Stimulated activated CD4-positive, alpha-beta T cell treated with anti-CD3 and anti-CD28 coated beads, Interleukin-12 subunit alpha, Interleukin-12 subunit beta, amount 100 ng/mL, for 4 hours (primary cell): ENCODE data around the gene RTN4R.
A peak's percentile ranks its signal among the peaks of the same experiment; 100 is the strongest.
"Not testable (repeated sequence)": the region's sequence is repeated elsewhere in the genome, so short reads cannot be mapped to it uniquely, and the experiment has no call there.

ENCODE experiments used
- DNase-seq: peaks from one replicate; pipeline ENCODE4 v3.0.0-alpha.2; 2020

RTN4R gene

DNA sequence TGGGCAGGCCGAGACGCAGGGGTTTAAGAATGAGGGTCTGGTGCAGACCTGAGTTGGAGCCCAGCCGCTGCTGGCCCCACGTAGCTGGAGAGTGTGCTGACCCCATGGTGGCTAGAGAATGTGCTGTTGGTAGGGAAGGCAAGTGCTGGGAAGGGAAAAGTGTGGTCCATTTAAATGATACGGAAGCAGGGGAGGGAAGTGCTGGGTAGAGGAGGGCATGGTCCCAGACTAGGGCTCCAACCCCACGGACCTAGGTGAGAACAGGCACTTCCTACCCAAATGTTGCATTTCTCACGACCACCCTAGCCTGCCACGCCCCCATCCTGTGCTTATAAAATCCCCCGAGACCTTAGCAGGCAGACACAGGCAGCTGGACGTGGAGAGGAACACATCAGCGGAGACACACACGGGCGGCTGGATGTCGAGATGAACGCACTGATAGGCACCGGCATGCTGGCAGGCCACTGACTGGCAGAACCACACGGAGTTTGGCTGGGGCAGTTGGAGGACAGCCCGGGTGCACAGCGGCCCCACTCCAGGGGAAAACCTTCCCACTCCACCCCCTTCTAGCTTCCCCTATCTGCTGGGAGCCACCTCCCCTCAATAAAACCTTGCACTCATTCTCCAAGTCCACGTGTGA lies 18.8 kb upstream of the RTN4R start:
- not testable (repeated sequence) for DNase-seq

DNA sequence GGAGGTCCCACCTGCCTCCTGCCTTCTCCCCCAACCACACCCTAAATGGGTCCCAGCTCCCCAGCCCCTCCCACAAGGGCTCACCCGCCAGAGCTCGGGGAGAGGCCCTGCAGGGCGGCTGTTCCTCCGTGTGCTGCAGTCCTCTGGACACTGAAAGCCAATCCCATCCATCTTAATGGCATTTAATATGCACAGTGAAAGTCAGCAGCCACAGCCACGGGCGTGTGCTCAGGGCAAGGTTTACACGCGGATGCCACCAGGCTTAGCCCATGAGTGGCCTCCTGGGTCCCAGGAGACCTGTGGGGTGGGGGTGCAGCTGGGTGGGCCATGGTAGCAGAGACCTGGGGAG lies 18.2 kb upstream of the RTN4R start:
- DNase-seq = not testable (repeated sequence)

DNA sequence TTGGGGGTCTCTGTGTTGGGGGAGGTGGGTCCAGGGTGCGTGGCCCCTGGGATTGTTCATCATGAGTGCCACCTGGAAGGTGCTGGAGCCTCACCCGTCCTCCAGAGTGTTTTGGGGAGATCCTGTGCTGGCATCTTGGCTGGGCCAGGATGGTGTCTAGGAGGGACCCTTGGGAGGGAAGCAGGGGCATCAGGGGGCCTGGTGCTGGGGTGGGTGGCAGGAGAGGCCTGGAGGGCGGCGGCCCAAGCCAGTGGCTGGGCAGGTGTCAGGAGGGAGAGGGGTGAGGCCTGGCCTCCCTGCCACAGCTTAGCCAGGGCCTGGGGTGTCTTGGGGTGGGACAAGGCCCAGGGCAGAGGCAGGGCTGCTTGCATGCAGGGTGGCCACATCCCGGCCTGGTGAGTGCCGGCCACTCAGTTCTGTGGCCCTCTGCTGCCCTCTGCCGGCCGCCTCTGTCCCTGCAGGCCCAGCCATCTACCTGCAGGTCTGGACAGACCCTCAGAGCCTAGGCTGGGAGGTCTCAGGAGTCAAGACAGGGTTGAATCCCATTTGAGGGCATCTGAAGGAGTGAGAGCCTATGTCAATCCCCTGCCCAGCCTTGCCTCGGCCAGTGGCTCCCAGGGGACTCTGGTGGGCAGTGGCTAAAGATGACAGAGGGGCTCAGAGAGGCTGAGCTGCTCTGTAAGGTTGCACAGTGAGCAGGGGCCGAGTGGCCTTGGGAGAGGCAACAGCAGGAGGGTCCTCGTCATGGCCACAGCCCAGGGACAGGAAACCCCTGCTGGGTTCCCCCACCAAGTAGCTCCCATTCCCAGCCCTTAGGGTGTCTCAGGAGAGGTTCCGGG lies 17.6 kb upstream of the RTN4R start:
- DNase-seq = peak; percentile 83

DNA sequence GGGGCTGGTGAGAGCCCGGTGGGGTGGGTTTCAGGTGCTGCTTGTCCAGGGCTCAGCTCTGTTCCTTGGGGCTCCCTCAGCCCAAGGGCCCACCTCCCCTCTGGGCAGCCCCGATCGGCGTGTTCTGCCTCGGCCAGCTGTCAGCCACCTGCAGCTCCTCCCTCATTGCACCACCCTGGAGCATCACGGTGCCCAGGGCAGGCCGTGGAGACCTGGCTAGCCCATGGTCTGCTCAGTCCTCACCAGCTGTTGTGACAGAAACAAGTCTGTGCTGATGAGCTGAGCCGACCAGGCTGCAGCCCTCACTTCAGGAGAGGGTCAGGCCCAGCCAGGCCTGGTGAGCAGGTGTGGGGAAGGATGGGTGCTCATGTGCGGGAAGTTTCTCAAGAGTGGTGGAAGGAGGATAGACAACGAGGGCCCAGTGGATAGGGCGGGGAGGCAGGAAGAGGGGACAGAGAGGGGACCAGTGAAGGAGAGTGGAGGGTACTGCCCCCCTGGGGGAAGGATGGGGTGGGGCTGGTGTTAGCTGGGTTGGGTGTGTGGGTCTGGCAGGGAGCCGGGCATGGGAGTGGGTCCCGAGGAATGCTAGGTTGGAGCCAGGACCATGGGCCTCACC lies 16.5 kb upstream of the RTN4R start:
- DNase-seq = no peak

DNA sequence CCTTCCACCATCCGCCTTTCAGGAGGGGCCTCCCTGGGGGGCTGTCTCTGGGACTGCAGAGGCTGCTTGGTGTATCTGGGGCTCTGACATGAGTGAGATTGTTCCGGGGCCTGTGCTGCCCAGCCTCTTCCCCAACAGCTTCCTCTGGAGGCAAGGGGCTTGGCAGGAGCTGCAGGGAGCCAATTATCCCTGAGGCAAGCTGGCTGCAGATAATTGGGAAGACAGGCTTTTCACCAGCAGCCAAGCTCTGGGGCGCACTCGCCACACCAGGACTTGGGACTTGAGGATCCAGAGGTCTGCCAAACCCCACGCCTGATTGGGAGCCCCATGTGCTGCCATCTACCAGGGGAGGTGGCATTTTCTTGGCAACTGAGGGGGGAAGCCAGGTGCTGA lies 15.6 kb upstream of the RTN4R start:
- no peak for DNase-seq

DNA sequence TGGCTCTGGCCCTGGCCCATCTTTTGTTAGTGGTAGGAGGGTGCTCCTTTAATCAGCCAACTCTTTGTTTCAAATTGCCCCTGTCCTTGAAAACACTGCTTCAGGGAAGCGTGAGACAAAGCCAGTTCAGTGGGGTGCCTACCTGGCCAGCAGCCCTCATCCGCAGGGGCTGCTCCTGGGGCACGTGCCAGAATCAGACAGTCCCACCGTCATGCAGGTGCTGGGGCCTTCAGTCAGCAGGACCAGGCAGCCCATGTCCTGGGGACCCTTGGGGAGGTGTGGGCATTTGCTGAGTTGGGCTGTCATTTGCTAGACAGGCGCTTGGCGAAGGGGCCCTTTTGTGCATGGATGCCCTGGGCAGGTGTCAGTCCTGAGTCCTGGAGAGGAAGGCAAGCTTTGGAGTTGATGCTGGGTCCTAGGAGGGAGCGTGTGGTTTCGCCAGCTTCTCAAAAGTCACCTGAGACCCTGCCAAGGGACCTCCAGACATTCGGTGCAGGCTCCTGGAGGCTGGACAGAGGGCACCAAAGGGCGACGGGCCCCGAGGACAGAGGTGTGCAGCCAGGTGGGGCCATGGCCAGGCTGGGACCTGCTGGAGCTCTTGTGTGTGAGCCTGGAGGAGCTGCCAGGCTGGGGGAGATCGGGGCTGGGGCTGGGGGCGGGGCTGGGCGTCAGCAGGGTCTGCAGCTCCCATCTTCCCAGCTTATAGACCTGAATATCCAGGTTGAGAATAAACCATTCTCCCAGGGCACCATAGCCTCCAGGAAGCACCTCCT lies 15.0 kb upstream of the RTN4R start:
- no peak for DNase-seq

DNA sequence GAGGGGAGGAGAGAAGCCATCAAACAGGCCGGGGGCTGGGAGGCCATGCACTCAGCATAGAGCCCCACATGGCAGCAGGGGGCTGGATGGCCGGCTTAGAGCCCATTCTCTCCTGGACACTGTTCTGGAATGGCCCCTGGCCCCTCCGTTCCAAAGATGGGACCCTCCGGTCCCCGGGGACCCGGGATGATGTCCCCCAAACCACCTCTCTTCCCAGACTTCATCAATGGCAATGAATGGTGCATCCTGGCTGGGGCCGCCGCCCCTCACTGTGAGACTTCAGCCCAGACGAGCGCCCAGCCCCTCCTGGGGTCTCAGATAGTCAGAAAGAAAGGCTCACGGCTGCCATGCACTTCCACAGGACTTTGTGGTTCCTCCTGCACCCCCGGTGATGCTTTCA lies 13.8 kb upstream of the RTN4R start:
- DNase-seq = no peak

DNA sequence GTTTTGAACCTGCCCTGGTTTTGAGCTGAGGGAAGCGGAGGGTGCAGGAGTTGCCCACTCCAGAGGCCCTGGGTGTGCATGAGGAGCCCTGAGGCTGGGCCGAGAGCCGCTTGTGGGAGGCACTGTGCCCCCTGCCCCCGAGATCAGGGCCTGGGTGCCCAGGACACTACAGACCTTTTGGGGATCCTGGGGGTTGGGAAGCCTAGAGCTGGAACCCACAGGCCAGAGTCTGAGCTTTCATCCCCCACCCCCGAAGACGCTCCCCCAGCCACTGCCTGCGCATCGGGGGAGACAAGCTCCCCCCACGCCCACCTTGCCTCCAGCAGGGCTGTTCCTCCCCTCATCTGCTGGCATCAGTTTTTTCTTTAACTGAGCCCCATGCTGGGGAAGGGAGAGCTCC lies 13.4 kb upstream of the RTN4R start:
- DNase-seq = not testable (repeated sequence)

DNA sequence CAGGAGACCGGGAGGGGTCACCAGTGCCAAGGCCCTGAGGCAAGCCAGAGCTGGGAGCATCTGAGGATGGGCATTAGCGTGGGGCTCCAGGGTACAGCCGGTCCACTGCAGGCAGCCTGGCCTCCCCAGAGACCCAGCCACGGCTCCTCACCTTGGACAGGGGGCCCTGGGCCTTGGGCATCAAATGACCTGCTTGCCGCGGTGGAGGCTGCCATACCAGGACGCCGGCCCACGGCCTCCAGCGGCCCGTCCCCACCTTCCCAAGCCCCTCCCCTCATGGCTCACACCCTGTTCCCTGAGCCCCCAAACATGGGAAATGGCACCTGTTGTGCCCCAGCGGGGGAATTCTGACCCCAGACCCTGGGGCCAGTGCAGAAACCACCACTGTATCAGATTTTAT lies 12.7 kb upstream of the RTN4R start:
- no peak for DNase-seq

DNA sequence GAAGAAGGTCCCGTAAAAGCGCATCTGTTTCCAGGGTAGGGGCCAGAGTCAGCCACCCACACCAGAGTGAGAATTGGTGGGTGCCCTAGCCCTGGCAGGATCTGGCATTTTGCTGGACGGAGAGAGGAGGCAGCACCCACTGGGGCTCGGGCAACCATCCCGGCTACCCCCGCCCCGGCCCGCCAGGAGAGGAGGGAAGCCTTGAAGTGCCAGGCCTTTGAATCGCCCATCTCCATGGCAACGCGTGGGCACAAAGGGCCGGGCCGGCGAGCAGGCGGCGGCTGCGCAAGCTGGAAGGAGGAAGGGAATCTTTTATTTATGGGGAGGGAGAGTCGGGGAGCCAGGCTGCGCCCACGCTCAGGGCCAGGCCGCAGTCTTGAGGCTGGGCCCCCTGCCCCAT lies 12.0 kb upstream of the RTN4R start:
- DNase-seq = not testable (repeated sequence)

DNA sequence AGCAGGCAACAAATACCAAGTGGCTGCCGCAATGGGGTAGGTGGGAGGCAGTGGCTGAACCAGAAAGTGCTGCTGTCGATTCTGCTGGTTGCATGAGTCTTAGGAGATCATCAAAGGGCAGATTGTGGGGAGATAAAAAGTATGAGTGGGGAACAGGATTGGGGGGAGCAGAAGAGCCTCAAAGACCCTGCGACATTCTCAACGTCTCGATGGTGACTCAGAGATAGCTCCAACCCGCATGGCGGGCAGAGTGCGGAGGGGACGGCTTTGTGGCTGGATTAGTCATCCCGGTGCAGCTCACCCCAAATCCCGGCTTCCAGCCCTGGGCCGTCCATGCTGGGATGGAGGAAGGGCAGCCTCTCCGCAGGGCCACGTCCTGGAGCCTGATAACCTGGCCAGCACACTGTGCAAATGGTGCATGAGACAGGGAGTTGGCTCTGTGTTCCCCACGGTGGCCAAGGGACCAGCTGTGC lies 11.6 kb upstream of the RTN4R start:
- no peak for DNase-seq

DNA sequence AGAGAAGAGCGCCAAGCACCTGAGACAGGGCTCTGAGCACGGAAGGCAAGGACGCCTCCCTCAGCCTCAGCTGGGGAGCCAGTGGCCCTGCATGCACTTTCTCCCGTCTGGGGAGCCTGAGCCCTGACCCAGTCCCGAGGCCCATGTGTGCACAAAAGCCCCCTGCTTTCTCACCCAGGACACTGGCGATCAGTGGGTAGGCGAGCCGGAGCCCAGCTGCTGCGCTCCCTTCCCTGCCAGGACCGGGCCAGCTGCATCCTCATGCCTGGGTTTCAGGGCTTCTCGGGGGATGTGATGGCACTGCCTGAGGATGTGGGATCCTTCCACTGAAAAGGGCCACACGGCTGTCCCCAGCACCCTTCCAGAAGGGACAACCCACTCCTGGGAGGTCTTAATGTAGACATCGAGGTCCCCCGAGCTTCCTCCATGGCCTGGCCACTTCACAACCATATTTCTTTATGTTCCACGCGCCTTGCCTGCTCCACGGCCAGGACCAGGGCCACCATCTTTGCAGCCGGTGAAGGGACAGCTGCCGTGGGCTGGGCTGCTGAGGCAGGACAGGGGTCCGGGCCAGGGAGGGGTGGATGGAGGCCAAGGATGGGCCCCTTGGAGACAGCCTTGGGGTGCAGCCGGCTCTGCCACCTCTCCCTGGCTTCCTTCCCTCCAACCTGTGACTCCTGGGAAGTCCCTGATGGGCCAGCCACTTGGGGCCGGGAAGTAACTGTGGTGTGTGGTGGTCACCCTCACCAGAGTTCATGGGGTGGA lies 10.8 kb upstream of the RTN4R start:
- DNase-seq = not testable (repeated sequence)

DNA sequence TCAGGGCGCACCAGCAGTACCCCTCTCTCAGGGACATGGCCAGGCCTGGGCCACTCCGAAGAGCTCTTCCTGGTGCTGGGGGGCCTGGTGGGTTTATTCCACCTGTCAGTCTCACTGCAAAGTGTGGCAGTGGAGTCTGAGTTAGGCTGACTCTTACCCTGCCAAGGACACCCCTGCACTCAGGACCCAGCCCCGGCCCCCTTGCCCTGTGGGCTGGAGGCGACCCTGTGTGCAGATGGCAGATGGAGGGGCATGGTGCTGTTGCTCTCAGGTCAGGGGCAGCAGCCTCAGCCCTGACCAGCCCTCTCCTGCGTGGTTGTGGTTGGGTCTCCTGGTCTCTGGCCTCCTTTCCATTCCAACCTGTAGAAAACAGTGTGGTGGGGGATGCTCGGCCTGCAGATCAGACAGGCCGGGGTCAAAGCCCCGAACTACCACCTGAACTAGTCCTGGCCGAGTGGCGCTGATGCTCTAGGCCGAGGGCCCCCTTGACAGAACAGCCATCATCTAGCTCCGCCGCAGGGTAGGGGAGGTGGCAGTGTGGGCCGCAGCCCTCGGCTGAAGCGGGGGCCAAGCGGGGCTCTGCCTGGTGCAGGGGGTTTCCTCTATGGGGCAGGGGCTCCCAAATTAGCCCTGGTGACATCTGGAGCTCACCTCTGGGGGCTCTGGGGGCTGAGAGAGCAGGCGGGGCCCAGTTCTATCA lies 10.0 kb upstream of the RTN4R start:
- DNase-seq = not testable (repeated sequence)

DNA sequence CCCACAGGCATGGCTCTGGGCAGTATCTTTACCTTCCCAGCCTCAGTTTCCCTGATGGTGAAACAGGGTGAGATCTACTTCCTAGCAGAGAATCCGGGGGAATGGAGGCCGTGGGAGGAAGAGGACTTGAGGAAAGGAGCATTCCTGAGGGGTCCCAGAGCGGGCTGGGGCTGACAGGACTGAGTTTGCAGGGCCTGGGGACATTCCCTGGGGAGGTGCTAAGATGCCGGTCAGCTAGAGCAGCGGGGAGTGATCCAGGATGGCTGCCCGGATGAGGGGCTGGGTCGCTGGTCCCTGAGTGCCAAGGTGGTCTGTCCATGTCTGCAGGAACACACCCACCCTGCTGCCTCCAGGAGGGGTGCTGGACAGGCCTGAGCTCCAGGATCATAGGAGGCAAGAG lies 8.3 kb upstream of the RTN4R start:
- DNase-seq = no peak

DNA sequence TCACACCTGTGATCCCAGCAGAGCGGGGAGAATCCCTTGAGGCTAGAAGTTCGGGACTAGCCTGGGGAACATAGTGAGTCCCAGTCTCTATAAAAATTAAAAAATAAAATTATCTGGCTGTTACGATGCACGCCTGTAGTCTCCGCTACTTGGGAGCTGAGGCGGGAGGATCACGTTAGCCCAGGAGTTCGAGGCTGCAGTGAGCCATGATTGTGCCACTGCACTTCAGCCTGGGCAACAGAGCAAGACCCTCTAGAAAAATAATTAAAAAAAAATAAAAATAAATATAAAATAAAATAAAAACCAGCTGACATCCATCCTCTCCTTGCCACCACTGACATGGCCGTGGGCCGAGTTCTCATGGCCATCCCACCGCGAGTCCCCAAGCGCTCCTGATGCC lies 7.7 kb upstream of the RTN4R start:
- DNase-seq = no peak

DNA sequence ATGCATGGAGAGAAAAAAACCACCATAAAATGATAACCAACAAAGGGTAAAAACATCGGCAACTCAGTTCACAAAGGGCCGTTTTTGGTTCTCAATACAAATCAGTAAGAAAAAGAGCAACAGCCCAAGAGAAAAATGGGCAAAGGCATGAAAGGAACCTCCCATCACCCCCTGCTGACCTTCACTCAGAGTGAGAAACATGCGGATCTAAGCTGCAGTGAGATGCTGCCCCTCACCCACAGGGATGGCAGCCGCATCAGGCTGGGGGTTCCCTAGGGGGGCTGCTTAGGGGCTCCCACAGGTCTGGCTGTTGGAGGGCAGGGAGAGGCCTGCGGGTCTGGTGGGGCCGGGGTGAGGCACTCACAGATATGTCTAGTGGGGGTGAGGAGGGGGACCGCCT lies 7.2 kb upstream of the RTN4R start:
- DNase-seq = not testable (repeated sequence)

DNA sequence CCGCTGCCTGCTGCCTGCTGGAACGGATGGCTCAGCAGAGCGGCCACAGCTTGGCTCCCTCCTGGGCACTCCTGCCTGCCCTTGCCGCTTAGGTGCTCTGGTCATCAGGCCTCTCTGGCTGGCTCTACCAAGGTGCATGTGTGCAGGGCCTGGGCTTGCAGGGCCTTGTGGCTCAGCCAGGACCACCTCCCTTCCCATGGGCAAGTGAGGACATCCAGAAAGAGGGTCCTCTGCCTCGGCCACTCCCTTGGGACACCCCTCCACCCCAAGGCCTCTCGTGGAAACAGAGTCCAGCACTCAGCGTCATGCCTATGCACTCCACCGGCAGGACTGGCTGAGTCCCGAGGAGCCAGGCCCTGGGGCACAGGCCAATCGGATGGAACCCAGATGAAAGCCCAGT lies 6.3 kb upstream of the RTN4R start:
- not testable (repeated sequence) for DNase-seq

DNA sequence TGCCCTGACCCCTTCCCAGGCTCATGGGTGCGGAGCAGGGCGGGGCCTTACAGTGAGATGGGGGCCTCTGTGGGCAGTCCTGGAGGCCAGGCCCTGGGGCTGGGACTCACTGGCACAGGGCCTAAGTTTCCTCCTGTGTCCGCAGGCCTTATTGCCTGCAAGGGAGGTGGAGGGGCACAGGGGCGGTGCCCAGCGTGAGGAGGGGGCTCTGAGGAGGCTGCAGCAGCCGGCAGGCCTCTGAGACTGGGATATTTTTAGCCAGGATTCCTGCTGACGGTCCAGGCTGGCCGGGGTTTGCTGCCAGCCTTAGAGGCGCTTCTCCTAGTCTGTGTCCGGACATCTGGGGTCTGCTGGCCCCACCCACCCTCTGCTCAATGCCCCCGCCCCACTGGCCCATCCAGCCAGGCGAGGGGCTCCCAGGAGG lies 5.7 kb upstream of the RTN4R start:
- DNase-seq = no peak

DNA sequence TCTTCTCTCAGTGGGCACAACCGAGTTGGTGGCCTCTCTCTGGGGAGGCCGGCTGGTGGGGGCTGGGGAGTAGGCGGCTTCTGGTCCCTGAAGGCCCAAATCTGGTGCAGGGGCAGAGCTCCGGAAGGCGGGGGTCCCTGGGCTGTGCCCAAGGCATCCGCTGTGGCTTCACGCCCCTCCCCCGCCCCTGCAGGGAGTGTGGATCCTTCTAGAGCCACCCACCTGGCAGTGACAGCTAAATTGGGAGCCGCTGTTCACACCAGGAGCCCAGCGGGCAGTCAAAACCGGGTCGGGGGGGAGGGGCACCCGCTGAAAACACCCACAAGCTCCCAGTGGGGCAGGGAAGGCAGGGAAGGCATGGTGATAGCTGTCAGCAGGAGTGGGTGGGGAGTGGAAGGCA lies 4.6 kb upstream of the RTN4R start:
- no peak for DNase-seq

DNA sequence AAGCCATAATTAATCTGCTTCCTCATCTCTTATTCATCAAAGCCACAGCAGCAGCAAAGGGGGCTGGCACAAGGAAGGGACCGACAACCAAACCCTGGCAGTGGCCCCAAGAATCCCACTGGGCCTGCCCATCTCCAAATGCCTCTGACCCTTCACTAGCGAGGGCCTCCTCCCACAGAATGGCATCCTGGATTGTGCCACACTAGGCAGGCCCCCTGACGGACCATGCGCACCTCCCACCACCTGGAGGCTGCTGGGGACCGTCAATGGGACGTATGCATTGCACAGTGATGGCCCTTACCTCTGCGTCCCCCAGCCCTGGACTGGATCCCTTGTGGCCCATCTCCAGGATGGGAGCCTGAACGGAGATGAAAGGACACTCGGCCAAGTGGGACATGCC lies 4.1 kb upstream of the RTN4R start:
- DNase-seq = no peak

DNA sequence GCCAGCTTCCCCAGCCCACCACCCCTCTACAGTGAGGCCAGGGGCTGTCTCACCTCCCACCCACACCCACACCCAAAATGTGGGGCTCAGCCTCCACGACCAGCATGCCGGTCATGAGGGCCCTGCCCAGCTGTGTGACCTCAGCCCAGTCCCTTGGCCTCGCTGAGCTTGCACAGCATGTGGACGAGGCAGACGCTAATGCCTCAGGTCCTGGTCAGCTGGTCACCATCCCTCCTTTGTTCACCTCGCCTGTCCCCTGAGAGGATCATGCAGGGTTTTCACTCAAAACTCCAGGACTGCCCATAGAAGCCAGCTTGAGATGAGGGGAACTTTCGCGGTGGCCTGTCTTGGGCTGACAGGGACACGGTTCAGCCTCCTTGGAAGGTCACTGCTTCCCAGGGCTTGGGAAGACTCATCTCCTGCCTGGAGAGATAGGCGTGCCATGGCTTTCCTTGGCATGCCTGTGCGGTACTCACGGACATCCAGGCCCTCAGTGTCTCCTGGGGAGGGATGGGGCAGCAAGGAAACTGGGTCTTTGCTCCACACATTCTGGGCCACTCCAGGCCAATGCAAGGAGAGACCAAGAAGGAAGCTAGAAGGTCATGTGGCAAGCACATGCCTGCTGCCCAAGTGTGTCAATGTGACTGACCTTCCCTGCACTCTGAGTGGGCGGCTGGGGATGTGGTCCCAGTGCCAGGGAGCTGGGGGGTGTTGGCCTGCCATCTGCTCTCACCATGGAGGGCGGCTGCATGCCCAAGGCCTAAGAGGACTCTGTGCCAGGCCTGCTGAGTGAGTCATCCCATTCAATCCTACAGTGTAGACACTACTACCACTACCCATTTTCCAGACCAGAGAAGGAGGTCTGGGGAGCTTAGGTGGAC lies 3.2 kb upstream of the RTN4R start:
- DNase-seq = no peak
